H1 (cell line): ENCODE results near the gene GZMM. TPM values are rescaled to one million over a fixed set of nuclear protein-coding genes. Genes with fewer than 3 reads are reported as not detected.
A peak's percentile ranks its signal among the peaks of the same experiment; 100 is the strongest.

ENCODE experiments used
- ASH2L ChIP-seq: fragments of 200-600, 300-600 bp; sonication (generic); IDR thresholded peaks from one replicate; pipeline ENCODE4 v1.7.1; 2017; ENCODE audit warnings: low read length
- HDAC2 ChIP-seq, 2 experiments: fragments of 300-600 bp in 1 of 2; sonication (generic) in 1 of 2; IDR thresholded peaks; 2 replicates each; pipeline ENCODE4 v1.6.1; 2011 to 2012; ENCODE audit warnings: low read depth in 2 of 2, low read length in 2 of 2, mild to moderate bottlenecking in 2 of 2, moderate library complexity in 2 of 2, borderline replicate concordance in 1 of 2, inconsistent platforms in 1 of 2
- MAX ChIP-seq: IDR thresholded peaks from 2 replicates; pipeline ENCODE4 v1.6.1; 2012; ENCODE audit warnings: inconsistent platforms
- SAP30 ChIP-seq: fragments of 300-600 bp; sonication (generic); IDR thresholded peaks from 2 replicates; pipeline ENCODE4 v1.7.1; 2012; ENCODE audit warnings: low read length, moderate library complexity, mild to moderate bottlenecking, inconsistent platforms; ENCODE audit not compliant: insufficient read depth, insufficient replicate concordance
- polyA plus RNA-seq, 7 experiments: library from polyadenylated mRNA; depleted of rRNA in 3 of 7; stranded (reverse) in 5 of 7; unstranded in 2 of 7; fragments of >200 nt in 5 of 7; fragments of 200-250 nt in 2 of 7; gene quantifications; 1 replicate in 5 of 7; 2 replicates in 1 of 7; 4 replicates in 1 of 7; pipeline versions ENCODE4 v1.2.1 to v1.2.3, GENCODE V29; 2011 to 2013; ENCODE audit warnings: missing spikeins in 2 of 7, mixed read lengths in 2 of 7
- total RNA-seq: library from RNA; stranded (reverse); fragmentation: NEBNext Ultra II Directional; extraction: Animal tissue kit (Norgen Biotek cat#: 25700); gene quantifications from 2 replicates; pipeline ENCODE4 v1.2.1, GENCODE V29; 2021

The GZMM gene
- total and polyA plus RNA-seq, 2 of the 8 experiments (the other 6 are each of a cell fraction or from before 2014, with no cell fraction given), result 0.09 to 0.32 TPM

- TF ChIP-seq HDAC2 (IDR thresholded peaks at IDR 0.05; ENCODE audit: borderline replicate concordance in 1 of 2, low read depth in 2 of 2, low read length in 2 of 2), result no peak
- peak; percentile 39 for TF ChIP-seq SAP30
- TF ChIP-seq ASH2L, result peak; percentile 50
- TF ChIP-seq MAX, result peak; percentile 43; the same call in 1 of the 2 replicates
- TF ChIP-seq, all 59 proteins: peak for 9
These were observed 29.1 kb downstream of the GZMM start (continued) for GRCh38 chr19:572743-573518.
